Gastrocnemius medialis (tissue), 4 donors: ENCODE measurements around the gene SEPHS2. TPM values are rescaled to one million over a fixed set of nuclear protein-coding genes. Genes with fewer than 3 reads are reported as not detected.
A peak's percentile ranks its signal among the peaks of the same experiment; 100 is the strongest.
"Not testable (repeated sequence)": the region's sequence is repeated elsewhere in the genome, so short reads cannot be mapped to it uniquely, and the experiment has no call there.

Experiments used
- ATAC-seq, 2 donors: fragments of 150-250 bp; one replicate each; pipeline ENCODE4 v1.9.1; 2016
- DNase-seq, 2 donors: peaks; one replicate each; pipeline ENCODE4 v3.0.0-alpha.2; 2019
- H3K27ac ChIP-seq, 4 donors: fragments of 200-600 bp; sonication (generic); 1 replicate in 1 of 4; 2 replicates in 3 of 4; pipeline ENCODE4 v1.5.1; 2016 to 2018; ENCODE audit warnings: mild to moderate bottlenecking in 2 of 4, moderate library complexity in 1 of 4
- H3K27me3 ChIP-seq, 3 donors: fragments of 200-600 bp; sonication (generic) in 2 of 3; 1 replicate in 1 of 3; 2 replicates in 2 of 3; pipeline versions ENCODE4 v1.5.1 to v1.6.0; 2016 to 2019; ENCODE audit warnings: mild to moderate bottlenecking in 1 of 3, moderate library complexity in 1 of 3
- H3K36me3 ChIP-seq, 2 donors: fragments of 200-600 bp; sonication (generic) in 1 of 2; one replicate each; pipeline ENCODE4 v1.5.1; 2017 to 2018
- H3K4me1 ChIP-seq, 2 donors: fragments of 200-600 bp; sonication (generic) in 1 of 2; one replicate each; pipeline ENCODE4 v1.5.1; 2016 to 2017; ENCODE audit warnings: mild to moderate bottlenecking in 2 of 2
- H3K4me3 ChIP-seq, 4 donors: fragments of 200-600 bp; sonication (generic) in 3 of 4; 1 replicate in 1 of 4; 2 replicates in 3 of 4; pipeline ENCODE4 v1.5.1; 2016 to 2019; ENCODE audit warnings: mild to moderate bottlenecking in 2 of 4
- H3K9me3 ChIP-seq, 3 donors: fragments of 200-600 bp; sonication (generic) in 2 of 3; 1 replicate in 1 of 3; 2 replicates in 2 of 3; pipeline ENCODE4 v1.5.1; 2016 to 2019
- CTCF ChIP-seq, 5 experiments: fragments of 450-650 bp in 3 of 5; fragments of 200-600 bp in 2 of 5; sonication (generic) in 2 of 5; IDR thresholded peaks in 4 of 5; conservative IDR thresholded peaks in 1 of 5; 1 replicate in 4 of 5; 2 replicates in 1 of 5; pipeline ENCODE4 v1.5.1; 2016 to 2019; ENCODE audit warnings: antibody characterized with exemption in 5 of 5, mild to moderate bottlenecking in 3 of 5, moderate library complexity in 3 of 5
- POLR2A ChIP-seq, 2 donors: fragments of 450-650 bp; IDR thresholded peaks; one replicate each; pipeline ENCODE4 v1.6.1; 2017; ENCODE audit warnings: antibody characterized with exemption in 2 of 2, mild to moderate bottlenecking in 2 of 2, moderate library complexity in 2 of 2
- in situ Hi-C, 4 donors: fragments of 200-750 bp; cut with MboI; loops; one replicate each; pipeline versions ENCODE4 v1.15.0 to v1.8.0; 2017; ENCODE audit warnings: low sequenced_read_pairs in 4 of 4
- intact Hi-C: fragments of 100-400 bp; cut with DNase I; formaldehyde crosslinking; loops from one replicate; pipeline ENCODE4 v1.15.1; 2023; ENCODE audit warnings: low total_unique reads
- total RNA-seq, 4 donors: library from RNA; depleted of rRNA; stranded (reverse); fragments of >200 nt; gene quantifications; one replicate each; pipeline versions ENCODE4 v1.1.0 to v1.2.3, GENCODE V29; 2016

SEPHS2 gene
- total RNA-seq, 4 donors from 2014 or later: 23.7 to 29.5 (median 27.4) TPM

- Histone ChIP-seq H3K36me3 (peaks cover 0 to 17% of the 10 kb centered on the region in 2 donors), H3K27ac (no peak overlapping the region), H3K27me3 (no peaks in the 10 kb centered on the region), H3K4me1 (peaks cover 17 to 26% of the 10 kb centered on the region in 2 donors), H3K9me3 (no peaks in the 10 kb centered on the region), H3K4me3 (no peak overlapping the region)
- DNase-seq (no peak), ATAC-seq (no peak)
- intact Hi-C loops (no loop called here), in situ Hi-C loops (no loop called here)
- no peak for TF ChIP-seq CTCF (IDR thresholded peaks at IDR 0.05 in 4 of 5, conservative IDR thresholded peaks at IDR 0.05 in 1 of 5)
- TF ChIP-seq POLR2A (IDR thresholded peaks at IDR 0.05): no peak
Measured at GRCh38 chr16:30398661-30399434, 46.8 kb downstream of the SEPHS2 start.

- Histone ChIP-seq H3K4me1 (peaks cover 17 to 26% of the 10 kb centered on the region in 2 donors), H3K36me3 (peaks cover 0 to 17% of the 10 kb centered on the region in 2 donors), H3K27ac (no peak overlapping the region), H3K4me3 (no peak overlapping the region), H3K27me3 (no peaks in the 10 kb centered on the region), H3K9me3 (no peaks in the 10 kb centered on the region)
- no peak for TF ChIP-seq POLR2A (IDR thresholded peaks at IDR 0.05)
- TF ChIP-seq CTCF (IDR thresholded peaks at IDR 0.05 in 4 of 5, conservative IDR thresholded peaks at IDR 0.05 in 1 of 5): no peak
- DNase-seq (no peak), ATAC-seq (no peak)
- intact Hi-C loops: no loop called here
- in situ Hi-C loops: no loop called here
Measured at GRCh38 chr16:30397776-30398660, 47.7 kb downstream of the SEPHS2 start.

GRCh38 chr16:30397056-30397455 is 48.6 kb downstream of the SEPHS2 start:
- peaks cover 17 to 26% of the 10 kb centered on the region in 2 donors for H3K4me1 ChIP-seq
- no peak overlapping the region for H3K27ac ChIP-seq
- intact Hi-C loops: no loop called here

GRCh38 chr16:30396627-30397026 is 49.0 kb downstream of the SEPHS2 start:
- peak overlapping the region in 2 of 4 donors; percentile 75 to 80 for H3K4me3 ChIP-seq
- in situ Hi-C loops, intact Hi-C loops, DNase-seq, H3K27me3 ChIP-seq, ATAC-seq, H3K9me3 ChIP-seq: not testable (repeated sequence)
- peaks cover 17 to 26% of the 10 kb centered on the region in 2 donors for H3K4me1 ChIP-seq
- peak overlapping the region in 1 of 4 donors; percentile 88 for H3K27ac ChIP-seq
- peaks cover 0 to 17% of the 10 kb centered on the region in 2 donors for H3K36me3 ChIP-seq

More at GRCh38 chr16:30397056-30397455, 48.6 kb downstream of the SEPHS2 start:
- no peak for ATAC-seq
- Histone ChIP-seq H3K36me3 (peaks cover 0 to 17% of the 10 kb centered on the region in 2 donors), H3K9me3 (no peaks in the 10 kb centered on the region), H3K4me3 (no peak overlapping the region), H3K27me3 (no peaks in the 10 kb centered on the region)
- in situ Hi-C loops: no loop called here
- TF ChIP-seq CTCF (IDR thresholded peaks at IDR 0.05 in 4 of 5, conservative IDR thresholded peaks at IDR 0.05 in 1 of 5) (no peak), POLR2A (IDR thresholded peaks at IDR 0.05) (no peak)
- no peak for DNase-seq
